Prostate gland (tissue), 2 donors: Measurements from ENCODE around the gene CACNA1A.

ENCODE experiments used
- CTCF ChIP-seq, 4 experiments: fragments of 200-600 bp in 2 of 4; fragments of 450-650 bp in 2 of 4; sonication (generic) in 2 of 4; IDR thresholded peaks; 1 replicate in 3 of 4; 2 replicates in 1 of 4; pipeline ENCODE4 v1.5.1; 2016 to 2019; ENCODE audit warnings: antibody characterized with exemption in 4 of 4, mild to moderate bottlenecking in 2 of 4, moderate library complexity in 2 of 4
- POLR2A ChIP-seq: fragments of 450-650 bp; IDR thresholded peaks from one replicate; pipeline ENCODE4 v1.6.1; 2016; ENCODE audit warnings: antibody characterized with exemption, mild to moderate bottlenecking
- POLR2AphosphoS5 ChIP-seq: sonication (generic); formaldehyde crosslinking; IDR thresholded peaks from one replicate; pipeline ENCODE4 v1.6.1; 2017; ENCODE audit warnings: antibody characterized with exemption

DNA sequence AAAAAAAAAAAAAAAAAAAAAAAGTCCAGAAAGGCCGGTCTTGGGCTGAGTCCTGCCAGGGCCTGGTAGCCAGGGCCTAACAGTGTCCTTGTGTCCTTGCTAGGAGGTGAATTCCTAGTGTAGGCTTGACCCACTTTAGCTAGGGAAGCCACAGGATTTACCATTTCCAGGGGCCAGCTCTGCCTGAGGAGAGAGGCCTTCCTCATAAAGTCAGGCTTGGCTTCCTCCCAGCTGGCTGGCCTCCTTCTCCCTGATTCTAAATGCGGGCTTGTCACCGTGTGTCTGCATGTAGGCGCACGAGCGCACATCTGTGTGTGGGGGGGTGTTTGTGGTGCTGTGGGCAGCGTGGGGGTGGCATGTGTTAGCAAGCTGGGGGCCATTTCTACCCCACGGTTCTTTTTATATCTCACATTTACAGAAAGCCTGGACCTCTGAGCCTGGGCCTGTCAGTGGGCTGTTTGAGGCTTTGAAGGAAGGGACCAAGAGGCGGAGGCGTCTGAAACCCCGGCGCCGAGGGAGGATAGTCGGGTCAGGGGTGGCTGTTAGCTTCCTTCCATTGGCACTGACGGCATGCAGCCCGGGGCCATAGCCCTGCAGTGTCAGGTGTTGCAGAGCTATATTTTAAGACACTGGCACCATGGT lies 324.4 kb downstream of the CACNA1A start:
- TF ChIP-seq CTCF (IDR thresholded peaks at IDR 0.05) (no peak), POLR2A (no peak), POLR2AphosphoS5 (peak; percentile 59)
